ENCODE measurements around the gene ONECUT3.
"Not testable (repeated sequence)": the region's sequence is repeated elsewhere in the genome, so short reads cannot be mapped to it uniquely, and the experiment has no call there.

The ONECUT3 gene

DNA sequence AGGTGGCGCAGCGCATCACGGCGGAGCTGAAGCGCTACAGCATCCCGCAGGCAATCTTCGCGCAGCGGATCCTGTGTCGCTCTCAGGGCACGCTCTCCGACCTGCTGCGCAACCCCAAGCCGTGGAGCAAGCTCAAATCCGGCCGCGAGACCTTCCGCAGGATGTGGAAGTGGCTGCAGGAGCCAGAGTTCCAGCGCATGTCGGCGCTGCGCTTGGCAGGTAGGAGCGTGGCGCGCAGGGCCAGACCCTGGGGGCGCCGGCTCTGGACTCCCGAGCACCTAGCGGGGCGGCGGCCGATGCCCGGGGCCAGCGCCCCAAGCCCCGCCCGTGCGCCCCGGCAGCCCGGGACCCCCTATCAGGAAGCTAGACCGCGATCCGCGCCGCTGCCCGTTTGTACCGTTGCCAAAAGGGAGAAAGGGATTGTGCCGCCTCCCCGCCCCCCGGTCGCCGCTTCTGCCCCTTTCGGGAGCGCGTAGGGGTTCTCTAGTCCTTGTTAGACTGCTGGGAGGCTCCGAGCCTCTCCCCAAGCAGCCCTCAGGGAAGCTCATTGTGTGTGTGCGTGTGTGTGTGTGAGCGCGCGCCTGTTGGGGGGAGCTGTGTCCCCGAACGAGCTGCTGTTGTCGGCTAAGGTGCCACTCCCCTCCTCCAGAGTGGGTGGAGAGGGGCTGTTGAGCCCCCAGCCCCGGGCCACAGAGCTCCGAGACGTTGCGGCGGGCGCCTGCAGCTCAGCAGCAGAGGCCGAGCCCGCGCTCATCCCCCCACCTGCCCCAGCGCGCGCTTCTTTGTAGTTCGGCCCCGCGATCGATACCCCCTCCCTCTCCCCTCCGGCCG lies 1.5 kb downstream of the ONECUT3 start:
- Mint-ChIP-seq H3K27ac (ENCODE audit: low read depth) (peak overlapping the region; percentile 75), H3K27me3 (peaks cover 82% of the 10 kb centered on the region), H3K9me3 (no peaks in the 10 kb centered on the region), H3K36me3 (ENCODE audit: insufficient read depth) (peaks cover 22% of the 10 kb centered on the region), H3K4me3 (peak overlapping the region; percentile 67), H3K4me1 (peaks cover 19% of the 10 kb centered on the region)
- no peak for ATAC-seq (replicated peaks; ENCODE audit: extremely low read depth, poor library complexity, severe bottlenecking)
- DNase-seq (ENCODE audit: low spot score in 2 of 2): no peak

DNA sequence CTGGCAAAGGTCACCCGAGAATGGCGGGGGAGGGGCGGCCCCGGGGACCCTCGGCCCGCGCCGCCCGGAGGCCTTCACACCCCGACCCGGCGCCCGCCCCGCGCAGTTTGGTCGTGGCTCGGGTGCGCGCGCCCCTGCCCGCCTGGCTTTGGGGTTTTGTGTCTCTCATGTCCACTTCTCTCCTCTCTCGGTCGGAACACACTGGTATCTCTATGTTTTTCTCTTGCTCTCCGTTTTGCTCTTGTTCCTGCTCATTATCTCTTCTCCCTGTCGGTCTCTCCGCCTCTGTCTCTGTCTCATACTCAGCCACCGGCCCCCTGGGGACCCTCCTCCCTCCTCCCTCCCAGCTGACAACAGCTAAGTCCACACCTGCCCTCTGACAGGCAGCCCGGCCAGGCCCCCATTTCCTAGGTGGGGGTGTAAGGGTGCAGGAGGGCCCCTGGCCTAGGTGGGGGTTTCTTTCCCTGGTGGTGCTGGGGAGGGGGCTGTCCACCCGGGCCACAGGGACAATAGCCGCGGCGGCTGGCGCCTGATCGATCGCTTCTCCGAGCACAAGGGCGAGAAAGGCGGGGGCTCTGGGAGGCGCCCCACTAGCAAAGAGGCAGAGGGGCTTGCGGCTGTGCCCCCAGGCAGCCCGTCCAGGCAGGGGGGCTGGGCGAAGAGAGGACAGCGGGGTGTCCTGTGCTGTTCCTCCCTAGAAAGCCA lies 2.3 kb downstream of the ONECUT3 start:
- Mint-ChIP-seq H3K4me1 (peaks cover 13% of the 10 kb centered on the region), H3K27ac (ENCODE audit: low read depth) (peak overlapping the region; percentile 75), H3K36me3 (ENCODE audit: insufficient read depth) (peaks cover 19% of the 10 kb centered on the region), H3K27me3 (peaks cover 82% of the 10 kb centered on the region), H3K9me3 (no peaks in the 10 kb centered on the region), H3K4me3 (peak overlapping the region; percentile 67)
- DNase-seq (ENCODE audit: low spot score in 2 of 2) (no peak), ATAC-seq (replicated peaks; ENCODE audit: extremely low read depth, poor library complexity, severe bottlenecking) (no peak)

DNA sequence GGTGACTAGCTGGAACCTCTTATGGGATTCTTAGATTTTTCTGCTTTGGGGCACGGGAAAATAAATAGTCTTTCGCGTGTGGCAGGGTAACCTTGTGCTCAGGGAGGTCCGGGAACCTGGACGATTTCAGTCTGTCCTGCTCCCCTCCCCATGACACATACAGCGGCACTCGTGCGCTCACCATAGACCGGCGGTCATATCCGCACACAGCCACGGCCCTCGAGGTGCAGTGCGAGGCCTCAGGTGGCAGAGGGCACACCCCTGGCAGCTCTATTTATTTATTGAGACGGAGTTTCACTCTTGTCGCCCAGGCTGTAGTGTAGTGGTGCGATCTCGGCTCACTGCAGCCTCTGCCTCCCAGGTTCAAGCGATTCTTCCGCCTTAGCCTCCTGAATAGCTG lies 3.0 kb downstream of the ONECUT3 start:
- peaks cover 82% of the 10 kb centered on the region for H3K27me3 Mint-ChIP-seq
- no peak overlapping the region for H3K27ac Mint-ChIP-seq (ENCODE audit: low read depth)
- H3K4me1 Mint-ChIP-seq: peaks cover 13% of the 10 kb centered on the region
- H3K36me3 Mint-ChIP-seq (ENCODE audit: insufficient read depth): peaks cover 19% of the 10 kb centered on the region
- no peak overlapping the region for H3K4me3 Mint-ChIP-seq
- DNase-seq (ENCODE audit: low spot score in 2 of 2): no peak
- ATAC-seq (replicated peaks; ENCODE audit: extremely low read depth, poor library complexity, severe bottlenecking): no peak
- no peaks in the 10 kb centered on the region for H3K9me3 Mint-ChIP-seq

DNA sequence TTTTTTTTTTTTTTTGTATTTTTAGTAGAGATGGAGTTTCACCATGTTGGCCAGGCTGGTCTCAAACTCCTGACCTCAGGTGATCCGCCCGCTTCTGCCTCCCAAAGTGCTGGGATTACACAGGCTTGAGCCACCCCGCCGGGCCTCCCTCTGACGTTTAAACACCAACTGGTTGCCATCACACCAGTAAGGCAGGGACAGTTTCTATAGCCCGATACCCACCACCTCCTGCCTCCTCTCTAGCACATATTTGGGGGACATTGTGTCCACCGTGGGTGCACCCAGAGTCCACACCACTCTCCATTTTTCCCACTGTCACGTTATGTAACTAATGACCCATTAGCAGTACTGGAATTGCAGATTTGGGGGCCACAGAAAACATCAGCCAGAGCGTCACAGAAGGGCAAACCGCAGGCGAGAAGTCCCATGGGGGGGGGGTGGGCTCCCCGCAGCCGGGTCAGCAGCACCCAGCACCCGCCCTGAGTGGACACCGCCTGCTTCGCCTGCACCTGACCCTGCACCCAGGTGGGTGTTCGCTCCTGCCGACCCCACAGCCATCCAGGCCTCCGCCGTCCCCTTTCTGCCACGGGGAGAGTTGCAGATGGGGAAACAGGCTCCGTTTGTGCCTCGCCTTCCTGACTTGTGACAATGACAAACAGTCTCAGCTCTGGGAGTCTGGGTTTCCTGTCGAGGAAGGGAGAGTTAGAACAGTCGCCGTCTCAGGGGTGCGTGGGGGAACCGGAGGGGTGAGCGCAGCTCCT lies 3.6 kb downstream of the ONECUT3 start:
- Mint-ChIP-seq H3K27ac (ENCODE audit: low read depth) (no peak overlapping the region), H3K27me3 (peaks cover 82% of the 10 kb centered on the region), H3K36me3 (ENCODE audit: insufficient read depth) (peaks cover 19% of the 10 kb centered on the region), H3K9me3 (no peaks in the 10 kb centered on the region), H3K4me3 (peak overlapping the region; percentile 18), H3K4me1 (peaks cover 13% of the 10 kb centered on the region)
- ATAC-seq (replicated peaks; ENCODE audit: extremely low read depth, poor library complexity, severe bottlenecking) (no peak), DNase-seq (ENCODE audit: low spot score in 2 of 2) (no peak)

DNA sequence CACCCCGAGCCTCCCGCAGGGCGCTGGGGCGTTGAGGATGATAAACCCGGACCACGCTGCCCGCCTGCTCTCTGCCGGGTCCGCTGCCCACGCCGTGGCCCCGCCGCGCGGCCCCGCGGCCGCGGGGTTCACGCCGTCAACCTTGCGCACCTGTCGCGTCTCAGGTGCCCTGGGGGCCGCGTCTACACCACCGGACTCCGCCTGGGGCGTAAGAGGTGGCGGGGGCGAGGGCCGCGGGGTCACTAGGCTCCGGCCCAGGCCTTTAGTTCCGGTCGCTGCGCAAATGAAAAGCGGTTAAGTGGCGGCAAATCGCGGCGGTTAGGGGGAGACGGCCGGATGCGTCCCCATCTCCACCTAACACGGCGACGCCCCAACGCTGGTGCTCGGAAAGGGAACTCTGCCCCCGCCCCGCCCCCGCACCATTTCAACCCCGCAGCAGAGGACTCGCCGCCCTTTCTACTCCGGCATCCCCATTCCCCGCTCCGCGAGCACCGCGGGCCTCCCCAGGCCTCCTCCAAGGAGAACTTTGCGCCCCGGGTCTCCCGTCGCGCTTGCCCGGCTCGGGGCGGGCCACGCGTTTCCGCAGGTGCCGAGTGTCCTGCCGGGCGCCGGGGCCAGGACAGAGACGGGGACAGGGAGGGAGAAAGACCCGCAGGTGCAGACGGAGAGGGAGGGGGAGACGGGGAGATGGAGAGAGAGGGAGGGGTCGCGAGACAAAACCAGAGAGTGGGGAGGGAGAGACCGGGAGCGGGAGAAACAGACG lies 4.3 kb downstream of the ONECUT3 start:
- ATAC-seq (replicated peaks; ENCODE audit: extremely low read depth, poor library complexity, severe bottlenecking) (no peak), DNase-seq (ENCODE audit: low spot score in 2 of 2) (no peak)
- H3K27me3 Mint-ChIP-seq: peaks cover 80% of the 10 kb centered on the region
- H3K4me3 Mint-ChIP-seq: peak overlapping the region; percentile 32
- peaks cover 15% of the 10 kb centered on the region for H3K36me3 Mint-ChIP-seq (ENCODE audit: insufficient read depth)
- H3K4me1 Mint-ChIP-seq: peaks cover 13% of the 10 kb centered on the region
- H3K27ac Mint-ChIP-seq (ENCODE audit: low read depth): no peak overlapping the region
- no peaks in the 10 kb centered on the region for H3K9me3 Mint-ChIP-seq

DNA sequence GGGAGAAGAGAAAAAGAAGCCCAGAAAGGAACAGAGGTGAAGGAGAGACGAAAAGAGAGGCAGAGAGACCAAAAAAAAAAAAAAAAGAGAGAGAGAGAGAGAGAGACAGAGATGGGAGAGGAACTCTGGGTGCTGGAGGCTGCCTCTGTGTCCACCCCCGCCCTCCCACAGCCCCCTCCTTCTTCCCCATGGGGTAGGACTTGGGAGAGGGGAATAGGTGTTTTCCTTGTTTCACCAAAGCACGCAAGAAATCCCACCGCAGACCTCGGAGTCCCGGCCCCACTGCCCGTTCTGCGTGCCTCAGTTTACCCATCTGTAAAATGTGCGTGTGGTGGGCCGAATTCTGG lies 4.9 kb downstream of the ONECUT3 start:
- Mint-ChIP-seq H3K4me1 (peaks cover 13% of the 10 kb centered on the region), H3K36me3 (ENCODE audit: insufficient read depth) (peaks cover 11% of the 10 kb centered on the region), H3K9me3 (no peaks in the 10 kb centered on the region), H3K4me3 (peak overlapping the region; percentile 32), H3K27me3 (peaks cover 80% of the 10 kb centered on the region), H3K27ac (ENCODE audit: low read depth) (no peak overlapping the region)
- DNase-seq (ENCODE audit: low spot score in 2 of 2) (no peak), ATAC-seq (replicated peaks; ENCODE audit: extremely low read depth, poor library complexity, severe bottlenecking) (no peak)

DNA sequence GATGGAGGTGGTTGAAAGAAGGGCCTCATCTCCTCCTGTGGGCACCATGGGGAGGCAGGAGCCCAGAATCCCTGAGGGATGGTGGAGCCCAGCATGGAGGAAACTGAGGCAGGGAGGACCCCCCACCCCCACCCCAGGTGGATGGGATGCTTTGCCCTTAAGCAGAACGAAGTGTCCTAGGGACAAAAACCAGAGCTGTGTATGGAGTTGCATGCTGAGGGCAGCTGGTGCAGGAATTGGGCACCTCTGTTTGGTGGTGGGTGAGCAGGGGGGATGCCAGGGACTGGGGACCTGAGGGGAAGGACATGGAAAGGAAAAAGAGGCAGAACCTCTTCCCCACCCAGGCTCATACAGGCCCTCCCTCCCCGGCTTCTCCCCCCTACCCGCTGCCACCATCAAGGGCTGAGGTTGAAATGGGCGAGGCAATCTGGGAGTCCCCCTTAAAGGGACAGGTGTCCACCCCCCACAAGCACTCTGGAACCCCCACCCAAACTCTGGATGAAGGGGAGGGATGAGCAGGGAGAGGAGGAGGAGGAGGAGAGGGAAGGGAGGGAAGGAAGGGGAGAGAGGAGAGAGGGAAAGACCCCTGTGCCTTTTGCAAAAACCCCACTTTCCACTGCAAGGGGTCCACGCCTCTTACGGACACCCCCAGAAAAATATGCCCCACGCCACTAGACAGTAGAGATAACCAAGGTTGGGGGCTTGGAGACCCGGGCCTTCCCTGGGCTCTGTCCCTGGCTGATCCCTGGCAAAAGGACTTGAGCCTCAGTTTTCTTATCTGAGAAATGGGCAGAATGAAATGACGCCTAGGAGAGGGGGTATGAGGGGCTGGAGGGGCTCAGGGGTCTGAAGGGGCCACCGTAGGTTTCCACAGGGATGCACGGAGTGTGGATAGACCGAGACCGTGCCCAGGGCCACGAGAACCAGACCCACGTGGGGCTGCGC lies 5.9 kb downstream of the ONECUT3 start:
- ATAC-seq (replicated peaks; ENCODE audit: extremely low read depth, poor library complexity, severe bottlenecking) (no peak), DNase-seq (ENCODE audit: low spot score in 2 of 2) (no peak)
- Mint-ChIP-seq H3K4me3 (no peak overlapping the region), H3K27me3 (peaks cover 90% of the 10 kb centered on the region), H3K4me1 (peaks cover 13% of the 10 kb centered on the region), H3K27ac (ENCODE audit: low read depth) (no peak overlapping the region), H3K9me3 (no peaks in the 10 kb centered on the region), H3K36me3 (ENCODE audit: insufficient read depth) (peaks cover 13% of the 10 kb centered on the region)

DNA sequence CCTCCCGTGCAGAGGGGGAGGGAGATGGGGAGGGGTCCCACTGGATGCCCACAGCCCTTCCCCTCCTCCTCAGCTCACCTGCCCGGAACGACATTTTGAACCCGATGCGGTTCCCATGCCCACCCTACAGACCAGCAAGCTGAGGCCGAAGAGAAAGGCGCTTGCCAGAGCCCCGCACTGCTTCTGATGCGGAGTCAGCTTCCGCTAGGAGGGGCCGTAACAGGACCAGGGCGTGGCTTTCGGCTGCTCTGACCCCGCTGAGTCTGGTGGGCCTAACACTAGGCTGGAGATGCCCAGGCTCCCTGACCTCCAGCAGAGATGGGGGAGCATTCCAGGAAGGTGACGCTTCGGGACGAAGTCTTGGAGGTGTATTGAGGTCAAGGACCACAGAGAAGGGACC lies 6.7 kb downstream of the ONECUT3 start:
- Mint-ChIP-seq H3K27ac (ENCODE audit: low read depth) (no peak overlapping the region), H3K27me3 (peaks cover 96% of the 10 kb centered on the region), H3K4me1 (peaks cover 13% of the 10 kb centered on the region), H3K9me3 (no peaks in the 10 kb centered on the region), H3K36me3 (ENCODE audit: insufficient read depth) (peaks cover 11% of the 10 kb centered on the region), H3K4me3 (no peak overlapping the region)
- DNase-seq (ENCODE audit: low spot score in 2 of 2): no peak
- no peak for ATAC-seq (replicated peaks; ENCODE audit: extremely low read depth, poor library complexity, severe bottlenecking)

DNA sequence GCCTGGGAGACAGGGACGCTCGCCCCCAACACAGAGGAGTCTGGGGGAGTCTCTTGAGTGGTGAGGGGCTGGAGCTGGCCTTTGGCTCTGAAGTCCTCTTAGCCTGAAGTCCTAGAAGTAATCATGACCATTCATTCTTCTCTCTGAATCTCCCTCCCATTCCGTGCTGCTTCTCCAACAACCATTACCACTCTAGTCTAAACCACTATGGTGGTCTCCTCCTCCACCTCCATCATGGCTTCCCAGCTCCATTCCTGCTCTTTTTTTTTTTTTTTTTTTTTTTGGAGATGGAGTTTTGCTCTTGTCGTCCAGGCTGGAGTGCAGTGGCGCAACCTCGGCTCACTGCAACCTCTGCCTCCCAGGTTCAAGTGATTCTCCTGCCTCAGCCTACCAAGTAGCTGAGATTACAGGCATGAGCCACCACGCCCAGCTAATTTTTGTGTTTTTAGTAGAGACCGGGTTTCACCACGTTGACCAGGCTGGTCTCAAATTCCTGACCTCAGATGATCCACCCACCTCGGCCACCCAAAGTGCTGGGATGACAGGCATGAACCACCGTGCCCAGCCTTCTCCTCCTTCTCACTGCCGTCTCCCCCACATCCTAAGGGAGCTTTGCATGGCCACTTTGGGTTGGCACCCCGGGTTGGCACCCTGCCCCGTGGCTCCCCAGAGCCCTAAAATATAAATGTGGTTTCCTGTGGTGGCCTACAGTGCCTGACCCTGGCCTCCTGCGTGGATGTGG lies 7.7 kb downstream of the ONECUT3 start:
- peaks cover 96% of the 10 kb centered on the region for H3K27me3 Mint-ChIP-seq
- H3K9me3 Mint-ChIP-seq; H3K27ac Mint-ChIP-seq (ENCODE audit: low read depth); H3K36me3 Mint-ChIP-seq (ENCODE audit: insufficient read depth); H3K4me3 Mint-ChIP-seq; ATAC-seq (replicated peaks; ENCODE audit: extremely low read depth, poor library complexity, severe bottlenecking); DNase-seq (ENCODE audit: low spot score in 2 of 2); H3K4me1 Mint-ChIP-seq: not testable (repeated sequence)

DNA sequence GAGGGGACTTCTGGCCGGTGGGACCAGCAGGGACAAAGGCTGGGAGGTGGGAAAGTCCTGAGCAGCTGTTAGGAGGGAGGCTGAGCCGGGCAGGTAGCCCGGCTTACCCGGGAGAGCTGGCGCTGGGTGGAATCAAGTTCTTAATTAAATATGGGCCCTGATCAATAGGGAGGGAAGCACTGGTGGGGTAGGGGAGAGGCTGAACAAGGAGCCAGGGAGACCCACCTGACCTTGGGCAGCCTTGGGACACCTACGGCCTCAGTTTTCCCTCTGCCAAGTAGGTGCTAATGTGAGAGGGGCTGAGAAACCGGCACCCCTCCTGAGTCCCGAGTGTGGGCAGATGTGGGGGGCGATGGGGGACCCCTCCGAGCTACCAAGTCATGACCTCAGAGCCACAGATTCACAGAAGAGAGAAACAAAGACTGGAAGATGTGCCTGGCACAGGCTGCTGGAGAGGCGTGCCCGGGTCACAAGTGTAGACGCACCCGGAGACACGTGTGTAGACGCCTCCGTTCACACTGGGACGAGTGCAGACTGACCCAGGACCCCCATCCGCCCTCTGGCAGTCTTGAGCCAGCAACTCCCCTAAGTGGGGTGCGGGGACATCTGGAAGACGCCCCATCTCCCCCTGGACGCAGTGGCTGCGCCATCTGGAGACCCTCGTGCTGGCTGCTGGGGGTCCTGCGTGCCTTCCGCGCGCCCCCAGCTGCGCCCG lies 8.4 kb downstream of the ONECUT3 start:
- Mint-ChIP-seq H3K9me3 (no peaks in the 10 kb centered on the region), H3K36me3 (ENCODE audit: insufficient read depth) (peaks cover 8% of the 10 kb centered on the region), H3K27me3 (peaks cover 96% of the 10 kb centered on the region), H3K27ac (ENCODE audit: low read depth) (peak overlapping the region; percentile 32), H3K4me1 (peaks cover 6% of the 10 kb centered on the region), H3K4me3 (no peak overlapping the region)
- no peak for ATAC-seq (replicated peaks; ENCODE audit: extremely low read depth, poor library complexity, severe bottlenecking)
- DNase-seq (ENCODE audit: low spot score in 2 of 2): no peak
